Neuron (in vitro differentiated cells): ENCODE data around the gene DAPK1.
"Not testable (repeated sequence)": the region's sequence is repeated elsewhere in the genome, so short reads cannot be mapped to it uniquely, and the experiment has no call there.

Experiments
- H2AFZ ChIP-seq: one replicate; pipeline ENCODE4 v1.6.1; 2013; ENCODE audit warnings: low read depth, mild to moderate bottlenecking, inconsistent platforms, low read length, moderate library complexity
- H3K27me3 ChIP-seq: one replicate; pipeline ENCODE4 v1.6.1; 2013; ENCODE audit warnings: low read length; ENCODE audit not compliant: insufficient read depth
- H3K36me3 ChIP-seq: one replicate; pipeline ENCODE4 v1.6.1; 2013; ENCODE audit warnings: low read length; ENCODE audit not compliant: insufficient read depth
- H3K4me1 ChIP-seq: one replicate; pipeline ENCODE4 v1.6.1; 2013; ENCODE audit warnings: low read length; ENCODE audit not compliant: insufficient read depth
- H3K4me3 ChIP-seq: 2 replicates; pipeline ENCODE4 v1.5.1; 2013; ENCODE audit warnings: mild to moderate bottlenecking, low read length, moderate library complexity
- H3K9me3 ChIP-seq: one replicate; pipeline ENCODE4 v1.6.1; 2013; ENCODE audit warnings: low read length

Gene DAPK1

DNA sequence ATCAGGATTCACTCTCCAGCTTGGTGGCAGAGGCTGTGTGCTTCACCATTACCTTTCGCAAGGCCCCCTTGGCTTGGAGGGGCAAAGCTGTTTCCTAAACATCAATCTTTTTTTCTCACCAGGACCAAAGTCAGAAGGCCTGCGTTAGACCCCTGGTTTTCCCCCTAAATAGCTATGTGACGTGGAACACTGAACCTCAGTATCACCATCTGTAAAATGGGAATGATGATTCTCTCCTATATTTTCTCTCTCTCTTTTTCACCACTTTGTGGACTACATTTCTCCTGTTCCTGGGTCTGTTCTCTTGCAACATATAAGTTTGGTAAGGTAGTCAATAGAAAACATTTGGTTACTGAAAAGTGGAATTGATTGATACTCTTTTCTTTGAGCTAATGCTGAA, 50.5 kb downstream of the DAPK1 start:
- Histone ChIP-seq H3K4me3 (no peak overlapping the region), H3K36me3 (peaks cover 7% of the 10 kb centered on the region), H3K27me3 (no peaks in the 10 kb centered on the region), H2AFZ (no peak overlapping the region), H3K4me1 (no peaks in the 10 kb centered on the region), H3K9me3 (no peaks in the 10 kb centered on the region)

DNA sequence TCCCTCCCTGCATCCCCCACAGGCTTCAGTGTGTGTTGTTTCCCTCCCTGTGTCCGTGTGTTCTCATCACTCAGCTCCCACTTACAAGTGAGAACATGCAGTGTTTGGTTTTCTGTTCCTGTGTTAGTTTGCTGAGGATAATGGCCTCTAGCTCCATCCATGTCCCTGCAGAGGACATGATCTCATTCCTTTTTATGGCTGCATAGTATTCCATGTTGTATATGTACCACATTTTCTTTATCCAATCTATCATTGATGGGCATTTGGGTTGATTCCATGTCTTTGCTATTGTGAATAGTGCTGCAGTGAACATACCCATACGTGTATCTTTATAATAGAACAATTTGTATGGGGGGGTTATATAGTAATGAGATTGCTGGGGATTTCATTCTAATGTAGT, 51.4 kb downstream of the DAPK1 start:
- not testable (repeated sequence) for H3K27me3 ChIP-seq, H2AFZ ChIP-seq, H3K9me3 ChIP-seq, H3K36me3 ChIP-seq, H3K4me1 ChIP-seq, H3K4me3 ChIP-seq

DNA sequence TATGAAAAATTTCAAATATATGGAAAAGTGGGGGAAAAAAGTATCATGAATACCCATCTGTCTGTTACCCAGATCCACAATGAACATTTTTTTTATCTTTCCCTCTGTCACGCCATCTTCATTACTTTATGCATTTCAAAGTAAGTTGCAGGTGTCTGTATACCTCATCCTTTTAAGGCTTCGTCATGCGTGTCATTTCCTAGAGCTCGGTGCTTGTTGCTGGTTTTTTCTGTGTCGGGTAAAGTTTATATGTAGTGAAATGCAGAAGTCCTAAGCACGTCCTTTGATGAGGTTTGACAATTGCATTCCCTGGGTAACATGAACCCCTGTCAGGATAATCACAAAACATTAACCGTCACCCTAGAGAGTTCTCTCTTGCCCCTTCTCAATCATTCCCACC, 52.1 kb downstream of the DAPK1 start:
- Histone ChIP-seq H3K27me3 (no peaks in the 10 kb centered on the region), H3K4me3 (no peak overlapping the region), H3K4me1 (peaks cover 4% of the 10 kb centered on the region), H3K36me3 (peaks cover 3% of the 10 kb centered on the region), H2AFZ (no peak overlapping the region), H3K9me3 (no peaks in the 10 kb centered on the region)

DNA sequence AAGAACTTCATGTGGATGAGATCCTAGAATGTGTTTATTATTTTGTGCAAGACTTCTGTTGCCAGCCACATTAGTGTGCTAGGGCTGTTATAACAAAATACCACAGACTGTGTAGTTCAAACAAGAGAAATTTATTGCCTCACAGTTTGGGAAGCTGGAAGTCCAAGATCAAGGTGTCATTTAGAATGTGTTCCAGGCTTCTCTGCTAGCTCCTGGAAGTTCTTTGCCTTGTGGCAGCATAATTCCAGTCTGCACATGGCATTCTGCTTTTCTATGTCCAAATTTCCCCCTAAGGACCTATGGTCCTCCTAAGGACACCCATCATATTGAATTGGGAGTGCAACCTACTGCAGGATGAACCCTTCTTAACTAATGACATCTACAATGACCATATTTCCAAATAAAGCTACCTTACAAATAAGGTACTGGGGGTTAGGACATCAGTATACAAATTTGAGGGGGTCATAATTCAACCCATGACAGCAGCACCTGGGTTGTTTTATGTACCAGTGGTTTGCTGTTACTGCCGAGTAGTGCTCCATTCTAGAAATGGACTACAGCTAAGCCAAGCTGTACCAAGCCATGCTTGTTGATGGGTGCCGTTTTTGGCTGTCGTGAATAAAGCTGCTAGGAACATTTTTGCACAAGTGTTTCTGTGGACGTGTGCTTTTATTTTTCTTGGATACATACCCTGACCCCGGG, 52.7 kb downstream of the DAPK1 start:
- H2AFZ ChIP-seq: no peak overlapping the region
- no peaks in the 10 kb centered on the region for H3K27me3 ChIP-seq
- H3K36me3 ChIP-seq: peaks cover 3% of the 10 kb centered on the region
- no peaks in the 10 kb centered on the region for H3K9me3 ChIP-seq
- H3K4me1 ChIP-seq: peaks cover 4% of the 10 kb centered on the region
- H3K4me3 ChIP-seq: no peak overlapping the region

DNA sequence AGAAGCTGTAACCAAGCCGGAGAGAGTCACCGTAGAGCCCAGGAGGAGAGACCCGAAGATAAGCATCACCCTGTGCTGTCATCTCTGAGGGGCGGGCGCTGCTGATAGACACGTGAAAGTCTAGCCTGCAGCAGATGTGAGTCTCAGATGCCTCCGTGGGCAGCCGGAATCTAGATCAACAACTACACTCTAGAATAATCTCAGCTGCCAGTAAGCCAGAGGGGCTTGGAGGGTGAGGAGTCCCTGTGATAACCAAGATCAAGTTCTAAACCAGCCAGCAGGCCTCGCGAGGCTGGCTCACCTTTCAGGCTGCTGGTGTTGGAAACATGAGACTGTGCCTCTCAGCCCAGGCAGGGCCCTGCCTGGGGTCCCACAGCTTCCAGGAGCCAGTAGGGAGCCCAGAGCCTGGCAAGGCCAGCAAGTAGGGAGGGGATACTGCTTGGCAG, 54.1 kb downstream of the DAPK1 start:
- H3K4me3 ChIP-seq: no peak overlapping the region
- H3K4me1 ChIP-seq: peaks cover 4% of the 10 kb centered on the region
- H3K9me3 ChIP-seq: no peaks in the 10 kb centered on the region
- H2AFZ ChIP-seq: no peak overlapping the region
- no peaks in the 10 kb centered on the region for H3K27me3 ChIP-seq
- peaks cover 3% of the 10 kb centered on the region for H3K36me3 ChIP-seq

DNA sequence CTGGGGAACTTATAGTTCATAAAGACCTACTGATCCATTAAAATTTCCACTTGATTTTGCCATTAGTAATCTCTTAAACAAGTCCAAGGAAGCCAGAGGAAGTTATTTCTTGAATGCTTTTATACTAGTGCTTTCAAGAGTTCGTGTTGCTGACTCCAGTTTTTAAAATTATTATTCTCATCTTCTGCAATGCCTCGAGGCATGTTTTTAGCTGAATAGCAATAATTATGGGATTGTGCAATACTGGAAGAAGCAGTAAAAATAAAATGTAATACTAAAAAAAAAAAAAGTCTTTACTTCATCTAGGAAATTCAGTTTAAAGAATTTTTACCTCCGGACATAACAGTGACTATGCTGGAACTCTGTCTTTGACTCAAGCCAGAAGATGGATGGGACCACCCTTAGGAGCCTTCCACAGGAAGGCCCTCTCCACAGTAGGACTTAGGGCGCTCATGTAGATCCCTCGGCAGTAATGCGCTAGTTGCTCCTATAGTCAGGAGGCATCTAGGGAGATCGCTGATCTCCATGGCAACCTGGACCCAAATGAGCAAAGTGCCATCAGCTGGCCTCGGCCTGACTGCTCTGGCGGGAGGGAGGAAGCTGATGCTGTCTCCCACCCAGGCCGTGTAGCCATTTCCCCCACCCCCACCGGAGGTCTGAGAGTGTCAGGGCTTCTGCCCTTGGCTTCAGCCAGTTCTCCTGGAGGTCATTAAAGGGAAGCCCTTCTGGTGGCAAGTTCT, 56.7 kb downstream of the DAPK1 start:
- Histone ChIP-seq H3K4me1 (peaks cover 4% of the 10 kb centered on the region), H3K9me3 (no peaks in the 10 kb centered on the region), H3K27me3 (no peaks in the 10 kb centered on the region), H2AFZ (no peak overlapping the region), H3K4me3 (no peak overlapping the region), H3K36me3 (no peaks in the 10 kb centered on the region)

DNA sequence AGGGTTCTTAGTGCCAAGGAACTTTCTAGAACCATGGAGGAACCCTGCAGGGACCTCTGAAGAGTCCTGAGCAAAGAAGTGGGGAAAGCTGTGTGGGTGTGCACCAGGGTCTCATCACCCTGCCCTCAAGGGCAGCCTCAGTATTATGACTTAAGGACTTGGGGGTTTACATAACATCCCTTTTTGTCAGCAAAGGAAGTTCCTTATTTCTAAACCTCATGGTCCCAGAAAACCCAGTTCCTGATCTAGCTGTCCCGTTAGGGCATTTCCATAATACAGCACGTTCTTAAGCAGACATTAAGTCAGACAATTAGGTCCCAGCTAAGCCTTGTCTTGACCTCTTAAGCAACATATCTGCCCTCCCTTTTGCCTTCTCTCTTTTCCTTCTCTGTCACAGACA, 57.3 kb downstream of the DAPK1 start:
- no peak overlapping the region for H3K4me3 ChIP-seq
- no peak overlapping the region for H2AFZ ChIP-seq
- H3K4me1 ChIP-seq: peaks cover 4% of the 10 kb centered on the region
- H3K9me3 ChIP-seq: no peaks in the 10 kb centered on the region
- H3K36me3 ChIP-seq: no peaks in the 10 kb centered on the region
- H3K27me3 ChIP-seq: no peaks in the 10 kb centered on the region

DNA sequence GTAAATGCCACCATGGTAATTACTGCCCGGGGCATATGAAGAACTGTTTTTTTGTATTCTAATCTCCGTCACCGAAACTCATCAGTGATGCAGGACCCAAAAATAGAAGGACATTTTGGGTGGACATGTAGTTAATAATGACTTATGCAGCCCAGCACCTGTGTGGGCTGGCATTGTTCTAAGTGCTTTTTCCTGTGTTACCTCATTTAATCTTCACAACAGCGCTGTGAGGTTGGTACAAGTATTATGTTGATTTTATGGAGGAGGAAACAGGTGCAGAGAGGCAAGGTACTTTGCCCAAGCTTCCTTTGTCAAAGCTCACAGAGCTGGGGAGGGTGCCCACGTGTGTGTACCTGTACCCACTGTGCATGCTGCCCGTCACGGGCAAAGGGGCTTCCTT, 58.4 kb downstream of the DAPK1 start:
- no peaks in the 10 kb centered on the region for H3K27me3 ChIP-seq

DNA sequence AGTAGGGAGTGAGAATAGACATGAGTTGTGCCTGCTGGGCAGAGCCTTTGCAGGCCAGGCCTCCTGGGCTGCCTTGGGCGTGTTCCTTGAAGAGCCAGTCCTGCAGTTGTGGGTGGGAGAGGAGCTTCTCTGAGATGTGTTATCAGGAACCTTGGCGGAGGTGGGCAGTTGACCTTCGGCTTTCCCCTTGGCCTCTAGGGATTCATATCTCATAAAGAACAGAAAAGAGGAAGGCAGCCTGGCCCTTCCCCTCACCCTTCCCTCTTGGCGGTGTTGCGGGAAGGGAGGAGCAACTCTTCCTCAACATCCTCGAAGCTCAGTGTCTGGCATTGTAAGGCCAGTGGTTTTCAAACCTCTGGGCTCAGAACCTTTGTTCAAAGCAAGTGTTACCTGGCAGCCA, 59.2 kb downstream of the DAPK1 start:
- peaks cover 2% of the 10 kb centered on the region for H3K9me3 ChIP-seq
- no peaks in the 10 kb centered on the region for H3K27me3 ChIP-seq
- no peaks in the 10 kb centered on the region for H3K36me3 ChIP-seq
- no peak overlapping the region for H2AFZ ChIP-seq
- H3K4me1 ChIP-seq: peaks cover 4% of the 10 kb centered on the region
- H3K4me3 ChIP-seq: no peak overlapping the region

More for the DNA sequence above, 58.4 kb downstream of the DAPK1 start:
- Histone ChIP-seq H3K9me3 (no peaks in the 10 kb centered on the region), H3K4me3 (no peak overlapping the region), H3K36me3 (no peaks in the 10 kb centered on the region), H3K4me1 (peaks cover 4% of the 10 kb centered on the region), H2AFZ (no peak overlapping the region)

DNA sequence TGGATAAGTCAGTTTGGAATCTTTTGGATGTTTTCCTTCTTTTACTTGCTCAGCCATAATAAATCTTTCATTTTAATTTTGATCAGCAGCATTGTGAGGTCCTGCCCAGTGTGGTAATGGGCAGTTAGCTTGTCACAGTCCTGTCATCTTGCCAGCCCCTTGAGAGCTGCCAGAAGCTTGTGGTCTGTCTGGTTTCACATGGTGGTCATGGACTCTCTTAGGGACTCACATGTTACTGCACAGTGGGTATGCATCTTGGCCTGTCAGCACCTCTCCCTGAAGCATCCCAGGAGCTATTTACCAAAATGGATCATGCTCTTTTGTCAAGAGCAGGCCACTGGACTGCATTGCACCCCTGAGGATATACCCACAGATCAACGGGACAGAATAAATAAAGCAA, 60.3 kb downstream of the DAPK1 start:
- no peak overlapping the region for H2AFZ ChIP-seq
- H3K36me3 ChIP-seq: no peaks in the 10 kb centered on the region
- peaks cover 13% of the 10 kb centered on the region for H3K4me1 ChIP-seq
- no peaks in the 10 kb centered on the region for H3K27me3 ChIP-seq
- peaks cover 4% of the 10 kb centered on the region for H3K9me3 ChIP-seq
- no peak overlapping the region for H3K4me3 ChIP-seq

DNA sequence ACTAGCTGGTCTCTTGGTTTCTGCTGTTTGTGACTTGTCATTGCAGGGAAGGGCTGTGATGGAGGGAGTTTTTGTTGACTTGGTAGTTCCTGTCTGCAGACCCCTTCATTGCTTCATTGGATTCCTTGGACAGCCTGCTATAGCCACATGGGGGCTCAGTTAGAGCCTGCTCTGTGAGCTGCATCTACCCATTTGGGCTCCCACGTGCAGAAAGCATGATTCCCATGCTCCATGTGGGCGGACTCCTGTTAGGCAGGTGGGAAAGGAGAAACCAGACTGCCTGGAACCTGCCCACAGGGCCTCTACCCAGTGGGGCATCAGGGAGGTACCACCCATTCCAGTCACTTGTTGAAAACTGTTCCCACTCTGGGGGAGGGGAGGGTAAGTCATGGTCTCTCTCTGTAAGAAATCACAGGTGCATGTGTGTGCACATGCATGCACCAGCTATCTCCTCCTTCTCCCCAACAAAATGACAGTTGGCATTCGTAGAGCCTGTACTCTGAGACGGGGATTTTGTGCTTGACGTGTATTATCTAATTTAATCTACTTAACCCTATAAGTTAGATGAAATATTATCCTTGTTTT, 61.0 kb downstream of the DAPK1 start:
- Histone ChIP-seq H3K9me3 (peaks cover 4% of the 10 kb centered on the region), H3K4me1 (peaks cover 17% of the 10 kb centered on the region), H3K36me3 (no peaks in the 10 kb centered on the region), H3K4me3 (no peak overlapping the region), H3K27me3 (no peaks in the 10 kb centered on the region), H2AFZ (no peak overlapping the region)

DNA sequence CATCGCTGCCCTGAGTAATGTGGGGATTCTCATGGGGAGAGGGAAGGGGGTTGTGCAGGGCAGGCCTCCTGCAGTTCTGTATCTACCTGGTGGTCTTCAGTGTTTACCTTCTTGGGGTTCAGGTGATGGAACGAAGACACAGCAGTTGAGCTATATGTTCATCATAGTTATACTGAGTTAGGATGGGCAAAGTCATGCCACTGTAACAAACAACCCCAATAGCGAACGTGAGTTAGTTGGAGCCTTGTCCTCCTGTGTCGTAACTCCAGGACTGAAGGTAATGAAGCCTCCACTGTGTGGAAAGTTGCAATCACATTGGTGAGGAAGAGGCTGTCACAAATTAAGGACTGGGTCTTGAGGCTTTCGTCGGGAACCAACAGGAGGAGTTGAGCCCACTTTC, 64.4 kb downstream of the DAPK1 start:
- H3K9me3 ChIP-seq: peaks cover 4% of the 10 kb centered on the region

DNA sequence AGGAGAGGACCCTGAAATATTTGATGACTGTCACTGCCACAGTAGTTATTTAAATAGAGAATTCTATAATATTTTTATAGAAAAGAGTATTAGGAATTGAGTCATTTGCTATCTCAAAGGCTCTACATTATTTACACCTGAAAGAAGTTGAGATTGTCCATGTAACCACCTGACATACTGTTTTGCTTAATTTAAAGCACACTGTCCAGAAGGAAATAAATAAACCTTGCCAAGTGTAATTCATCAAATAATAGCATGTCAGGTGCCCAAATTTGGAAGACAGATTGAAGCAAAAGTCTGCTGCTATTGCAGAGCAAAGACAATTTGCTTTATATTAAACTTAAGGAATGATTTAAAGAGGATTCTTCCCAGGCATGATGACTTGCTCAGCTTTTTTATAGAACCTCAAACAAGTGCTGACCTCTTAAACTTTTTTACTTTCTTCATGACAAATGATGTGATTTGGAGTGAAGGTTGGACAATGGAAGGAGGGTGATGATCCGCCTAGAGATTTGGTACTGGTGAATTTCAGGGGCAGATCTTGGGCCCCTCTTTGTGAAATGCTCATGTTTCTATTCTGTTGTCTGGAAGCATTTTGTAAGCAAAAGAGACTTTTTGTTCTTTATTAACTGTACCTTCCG, 65.0 kb downstream of the DAPK1 start:
- no peak overlapping the region for H2AFZ ChIP-seq
- H3K27me3 ChIP-seq: no peaks in the 10 kb centered on the region
- H3K9me3 ChIP-seq: peaks cover 4% of the 10 kb centered on the region
- H3K4me1 ChIP-seq: peaks cover 13% of the 10 kb centered on the region
- no peaks in the 10 kb centered on the region for H3K36me3 ChIP-seq
- H3K4me3 ChIP-seq: no peak overlapping the region

More for the DNA sequence above, 64.4 kb downstream of the DAPK1 start:
- Histone ChIP-seq H3K27me3 (no peaks in the 10 kb centered on the region), H3K4me3 (no peak overlapping the region), H2AFZ (no peak overlapping the region), H3K4me1 (peaks cover 13% of the 10 kb centered on the region), H3K36me3 (no peaks in the 10 kb centered on the region)
